GM10266 (cell line): ENCODE measurements around the gene TUBD1.
"Not testable (repeated sequence)": the region's sequence is repeated elsewhere in the genome, so short reads cannot be mapped to it uniquely, and the experiment has no call there.

Experiments used
- DNase-seq: peaks from one replicate; pipeline ENCODE4 v3.0.0; 2012; ENCODE audit errors: extremely low spot score
- CTCF ChIP-seq: IDR thresholded peaks from 2 replicates; pipeline ENCODE4 v1.5.1; 2012; ENCODE audit warnings: mild to moderate bottlenecking, low read depth; ENCODE audit not compliant: control insufficient read depth, insufficient read depth; ENCODE audit errors: missing control alignments

TUBD1 gene

GRCh38 chr17:59892924-59893675, at the start of gene TUBD1, which contains the start of gene RPS6KB1:
TUBD1 (minus strand) TSS chr17:59892943; CDS start chr17:59891002, 1,941 bp downstream.
RPS6KB1 (plus strand) TSS chr17:59893121; CDS start chr17:59893185, 64 bp downstream.
- DNase-seq, result peak; percentile 95
- peak; percentile 0 for TF ChIP-seq CTCF

GRCh38 chr17:59941131-59941530, 48.4 kb upstream of the TUBD1 start:
- DNase-seq, result no peak
- no peak for TF ChIP-seq CTCF

GRCh38 chr17:59940697-59941096, 48.0 kb upstream of the TUBD1 start:
- not testable (repeated sequence) for DNase-seq

DNA sequence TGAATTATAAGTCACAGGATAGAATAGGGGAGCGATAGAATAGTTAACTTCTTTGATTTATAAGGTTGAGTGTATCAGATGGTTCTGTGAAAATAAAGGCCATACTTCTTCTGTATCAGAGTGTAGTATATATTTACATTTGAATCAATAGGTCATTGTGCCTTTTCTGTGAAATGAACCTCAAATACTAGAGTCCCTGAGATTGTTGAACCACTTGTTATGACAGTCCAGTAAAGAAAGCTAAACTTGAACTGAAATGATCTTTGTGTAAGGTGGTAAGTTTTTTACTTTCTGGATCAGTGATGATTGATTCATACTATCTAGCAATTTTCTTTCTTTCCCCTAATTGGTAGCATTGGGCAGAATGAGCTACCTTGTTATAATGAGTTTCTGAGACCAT, 40.6 kb upstream of the TUBD1 start:
- not testable (repeated sequence) for DNase-seq

DNA sequence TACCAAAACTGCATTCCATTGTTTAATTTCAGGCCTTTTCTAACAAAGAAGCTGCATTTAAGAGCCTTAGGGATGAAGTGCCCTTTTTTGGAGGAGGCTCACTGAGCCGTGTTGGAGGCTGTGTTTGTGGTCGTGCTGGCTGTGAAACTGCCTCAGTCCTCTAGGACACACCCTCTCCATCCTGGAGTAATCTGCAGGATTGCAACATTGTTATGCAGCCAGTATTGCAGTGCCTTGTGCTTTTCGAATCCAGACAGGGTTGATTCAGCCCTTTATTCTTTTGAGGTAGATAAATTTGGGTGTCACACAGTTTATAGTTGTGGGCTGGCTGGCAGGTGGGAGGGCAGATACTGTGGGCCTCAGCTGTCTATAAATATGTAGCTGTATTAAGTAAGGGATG, 38.0 kb upstream of the TUBD1 start:
- DNase-seq, result not testable (repeated sequence)

GRCh38 chr17:59930121-59930520, 37.4 kb upstream of the TUBD1 start:
- not testable (repeated sequence) for DNase-seq

- not testable (repeated sequence) for DNase-seq
Observed at GRCh38 chr17:59920637-59921036, 27.9 kb upstream of the TUBD1 start.

DNA sequence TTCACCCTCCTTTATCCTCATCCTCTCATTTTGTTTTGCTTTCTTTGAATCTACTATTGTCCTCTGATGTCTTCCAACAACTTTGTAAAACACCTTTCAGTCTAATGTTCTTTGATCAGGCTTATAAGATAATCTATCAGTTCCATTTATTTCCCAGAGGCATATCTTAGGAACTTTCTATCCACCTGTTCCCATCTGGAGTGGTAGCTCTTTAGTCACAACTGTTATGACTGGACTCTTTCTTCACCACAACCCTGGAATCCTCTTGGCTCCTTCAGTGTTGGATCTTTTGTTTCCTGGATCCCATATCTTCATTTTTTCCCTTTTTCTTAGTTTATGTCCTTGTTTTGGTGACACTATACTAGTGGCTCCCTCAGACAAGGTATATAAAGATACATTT, 23.7 kb upstream of the TUBD1 start:
- DNase-seq, result no peak

GRCh38 chr17:59914274-59914854, 21.6 kb upstream of the TUBD1 start:
- peak; percentile 52 for TF ChIP-seq CTCF
- DNase-seq, result peak; percentile 57

More for the DNA sequence above, 23.7 kb upstream of the TUBD1 start:
- no peak for TF ChIP-seq CTCF

DNA sequence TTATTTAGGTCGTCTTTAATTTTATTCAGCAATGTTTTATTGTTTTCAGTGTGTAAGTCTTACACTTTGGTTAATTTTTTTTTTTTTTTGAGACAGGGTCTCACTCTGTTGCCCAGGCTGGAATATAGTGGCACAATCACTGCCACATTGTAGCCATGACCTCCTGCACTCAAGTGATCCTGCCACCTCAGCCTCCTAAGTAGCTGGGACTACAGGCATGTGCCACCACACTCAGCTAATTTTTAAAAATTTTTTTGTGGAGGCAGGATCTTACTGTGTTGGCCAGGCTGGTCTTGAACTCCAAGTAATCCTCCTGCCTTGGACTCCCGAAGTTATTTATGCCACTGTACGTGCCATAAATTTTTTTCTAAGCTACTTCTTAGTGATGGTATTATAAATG, 14.7 kb upstream of the TUBD1 start:
- TF ChIP-seq CTCF, result no peak
- DNase-seq, result no peak
